Right cardiac atrium (tissue), 5 donors: ENCODE results near the gene ADPRHL1. TPM values are rescaled to one million over a fixed set of nuclear protein-coding genes. Genes with fewer than 3 reads are reported as not detected.

Source experiments
- ATAC-seq, 2 donors: fragments of 200-7000 bp; cut with Tn5 transposase; one replicate each; pipeline versions ENCODE4 v1.8.0 to v1.9.1; 2020; ENCODE audit warnings: moderate library complexity in 2 of 2, mild to moderate bottlenecking in 1 of 2
- DNase-seq, 3 donors: peaks; one replicate each; pipeline ENCODE4 v3.0.0-alpha.2; 2020
- H3K27ac ChIP-seq: one replicate; pipeline ENCODE4 v1.5.1; 2013; ENCODE audit warnings: mild to moderate bottlenecking, low read length, control low read depth, moderate library complexity
- H3K27me3 ChIP-seq: one replicate; pipeline ENCODE4 v1.6.1; 2013; ENCODE audit not compliant: control insufficient read depth, insufficient read depth
- H3K4me1 ChIP-seq: one replicate; pipeline ENCODE4 v1.6.1; 2013; ENCODE audit warnings: low read length; ENCODE audit not compliant: control insufficient read depth, insufficient read depth
- H3K4me3 ChIP-seq: one replicate; pipeline ENCODE4 v1.5.1; 2013; ENCODE audit warnings: low read length, control low read depth
- H3K9me3 ChIP-seq: one replicate; pipeline ENCODE4 v1.6.1; 2013; ENCODE audit warnings: low read length; ENCODE audit not compliant: control insufficient read depth
- WGBS: extraction: QIAGEN DNeasy Blood & Tissue Kit; methylation state at CpG from one replicate; pipeline ENCODE4 v1.1.7; 2013; 5-methylcytosine and 5-hydroxymethylcytosine counted together
- intact Hi-C, 4 donors: fragments of 100-400 bp; cut with DNase I; formaldehyde crosslinking; loops; one replicate each; pipeline versions ENCODE4 v1.11.0 to v1.14.0; 2022 to 2023
- polyA plus RNA-seq: library from polyadenylated mRNA; stranded (reverse); fragments of 200-250 nt; gene quantifications from one replicate; pipeline ENCODE4 v1.2.3, GENCODE V29; 2013
- total RNA-seq, 4 donors: library from RNA; stranded (reverse); fragmentation: NEBNext Ultra II Directional; extraction: Animal tissue kit (Norgen Biotek cat#: 25700); gene quantifications; one replicate each; pipeline ENCODE4 v1.2.1, GENCODE V29; 2021
- donor health status: healthy with polysubstance abuse.
- donor health status: DM: no; HTN: yes; CAD: no.
- donor health status: DM: no; HTN: no; CAD: no.
- donor health status: DM: no; HTN: yes; CAD: no; lungs with severe emphysema.
- donor health status: DM: yes; HTN: yes; CAD: no.

Gene ADPRHL1
- total and polyA plus RNA-seq, 5 donors, result 280 to 446 (median 350) TPM

GRCh38 chr13:113491418-113491883 is 38.2 kb upstream of the ADPRHL1 start:
- H3K4me1 ChIP-seq, result peaks cover 8% of the 10 kb centered on the region
- peak overlapping the region; percentile 68 for H3K4me3 ChIP-seq
- no peaks in the 10 kb centered on the region for H3K9me3 ChIP-seq
- H3K27ac ChIP-seq, result peak overlapping the region; percentile 83
- intact Hi-C loops, result no loop called here
- no peaks in the 10 kb centered on the region for H3K27me3 ChIP-seq
- ATAC-seq, result peak; percentile 21 to 44
- 1% methylated on average over 22 of the region's 22 CpGs for whole genome bisulfite sequencing
- DNase-seq, result peak in 2 of 3 donors; percentile 69 to 76

GRCh38 chr13:113490496-113491417 is 37.5 kb upstream of the ADPRHL1 start, which contains the start of gene DCUN1D2:
TSS of gene DCUN1D2 (minus strand) at chr13:113490711. CDS start at chr13:113490669, 42 bp downstream.
- Histone ChIP-seq H3K27ac (peak within 1 kb of the TSS; percentile 83), H3K9me3 (no peaks in the 10 kb centered on the region), H3K4me1 (peaks cover 8% of the 10 kb centered on the region), H3K27me3 (no peaks in the 10 kb centered on the region), H3K4me3 (peak within 1 kb of the TSS; percentile 68)
- intact Hi-C loops, result no loop called here
- peak; percentile 96 to 99 (median 98) for DNase-seq
- WGBS, result under 1% methylated on average over 115 of the region's 115 CpGs
- ATAC-seq, result peak; percentile 96 to 97

DNA sequence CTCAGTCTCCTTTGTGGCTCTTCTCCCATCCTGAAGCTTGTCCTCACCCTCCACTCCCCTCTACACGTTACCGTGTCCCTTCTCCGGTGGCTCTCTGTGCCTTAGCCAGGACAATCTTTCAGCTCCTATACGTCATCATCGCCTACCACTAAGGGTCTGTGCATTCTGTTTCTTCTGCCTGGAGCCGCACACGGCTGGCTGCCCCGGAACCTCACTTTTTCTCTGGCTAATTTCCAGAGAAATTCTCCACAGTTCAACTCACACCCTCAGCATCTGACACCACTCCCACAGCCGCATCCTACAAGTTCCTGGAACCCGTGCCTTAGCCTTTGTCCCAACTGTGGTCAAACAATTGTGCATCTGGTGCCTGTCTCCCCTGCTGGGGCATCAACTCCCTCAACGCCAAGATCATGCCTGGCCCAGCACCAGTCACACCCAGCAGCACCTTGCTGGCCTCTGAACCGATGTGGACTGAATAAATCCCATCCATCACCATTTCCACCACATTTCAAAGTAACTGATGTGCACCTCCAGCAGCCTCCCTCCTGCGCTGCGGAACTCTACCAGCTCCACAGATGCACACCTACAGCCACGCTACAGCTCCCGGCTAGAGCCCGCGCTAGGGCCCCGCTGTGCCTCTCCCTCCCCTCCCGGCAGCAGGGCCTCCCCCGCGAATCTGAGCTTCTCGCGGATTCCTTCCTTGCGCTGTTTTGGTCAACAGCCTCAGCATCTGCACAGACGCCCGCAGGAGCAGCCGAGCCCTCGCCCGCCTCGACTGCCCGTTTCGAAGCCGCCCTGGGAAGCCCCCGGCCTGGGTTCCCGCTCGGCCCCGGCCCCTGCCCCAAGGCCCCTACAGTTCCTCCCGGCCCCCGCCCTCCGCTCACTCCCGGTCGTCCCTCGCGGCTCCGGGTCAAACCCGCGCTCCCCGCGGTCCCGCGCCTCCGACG is 36.5 kb upstream of the ADPRHL1 start:
- intact Hi-C loops, result no loop called here
- peak overlapping the region; percentile 68 for H3K4me3 ChIP-seq
- H3K9me3 ChIP-seq, result no peaks in the 10 kb centered on the region
- H3K27ac ChIP-seq, result peak overlapping the region; percentile 69
- no peaks in the 10 kb centered on the region for H3K27me3 ChIP-seq
- H3K4me1 ChIP-seq, result peaks cover 8% of the 10 kb centered on the region
- DNase-seq (peak in 1 of 3 donors; percentile 46), ATAC-seq (peak; percentile 3 to 5)
- WGBS, result 3% methylated on average over 54 of the region's 54 CpGs

- no peak for ATAC-seq
Observed at GRCh38 chr13:113489171-113489548, 35.9 kb upstream of the ADPRHL1 start.

DNA sequence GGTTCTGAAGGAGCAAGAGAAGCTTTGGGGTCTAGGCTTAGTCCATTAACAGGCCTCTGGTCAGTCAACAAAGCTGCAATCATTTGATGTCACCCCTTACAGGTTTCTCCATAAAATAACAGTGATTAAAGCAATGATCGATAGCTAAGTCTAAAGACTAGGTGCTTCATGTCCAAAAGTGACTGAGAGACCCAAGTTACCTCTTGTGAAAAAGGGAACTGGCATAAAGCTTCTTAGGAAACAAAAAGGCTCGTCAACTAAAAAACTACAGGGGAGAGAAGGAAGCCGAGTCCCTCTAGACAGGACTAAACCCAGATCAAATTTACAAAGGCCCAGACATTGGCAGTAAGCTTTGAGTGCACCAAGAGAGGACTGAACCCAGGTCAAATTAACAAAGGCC is 35.0 kb upstream of the ADPRHL1 start:
- no peaks in the 10 kb centered on the region for H3K9me3 ChIP-seq
- WGBS, result 73% methylated on average over 3 of the region's 3 CpGs
- peak overlapping the region; percentile 49 for H3K27ac ChIP-seq
- intact Hi-C loops, result no loop called here
- DNase-seq (no peak), ATAC-seq (no peak)
- H3K27me3 ChIP-seq, result no peaks in the 10 kb centered on the region
- H3K4me3 ChIP-seq, result no peak overlapping the region
- peaks cover 8% of the 10 kb centered on the region for H3K4me1 ChIP-seq

More at GRCh38 chr13:113489171-113489548, 35.9 kb upstream of the ADPRHL1 start:
- WGBS, result 35% methylated on average over 8 of the region's 8 CpGs
- H3K4me3 ChIP-seq, result peak overlapping the region; percentile 68
- H3K27ac ChIP-seq, result peak overlapping the region; percentile 69
- peaks cover 8% of the 10 kb centered on the region for H3K4me1 ChIP-seq
- no peaks in the 10 kb centered on the region for H3K9me3 ChIP-seq
- DNase-seq, result no peak
- intact Hi-C loops, result no loop called here
- H3K27me3 ChIP-seq, result no peaks in the 10 kb centered on the region

GRCh38 chr13:113486698-113487097 is 33.4 kb upstream of the ADPRHL1 start:
- DNase-seq, result no peak
- 51% methylated on average over 4 of the region's 4 CpGs for WGBS
- H3K4me1 ChIP-seq, result peaks cover 8% of the 10 kb centered on the region
- no peak for ATAC-seq
- no peaks in the 10 kb centered on the region for H3K27me3 ChIP-seq
- intact Hi-C loops, result no loop called here
- H3K4me3 ChIP-seq, result no peak overlapping the region
- H3K9me3 ChIP-seq, result no peaks in the 10 kb centered on the region
- H3K27ac ChIP-seq, result peak overlapping the region; percentile 75

- intact Hi-C loops, result no loop called here
- ATAC-seq, result peak in 1 of 2 donors; percentile 18
- 63% methylated on average over 13 of the region's 13 CpGs for WGBS
Observed at GRCh38 chr13:113485545-113485944, 32.3 kb upstream of the ADPRHL1 start.

GRCh38 chr13:113483504-113484293 is 30.4 kb upstream of the ADPRHL1 start:
- peak; percentile 49 to 61 for ATAC-seq
- peak overlapping the region; percentile 21 for H3K4me3 ChIP-seq

More at GRCh38 chr13:113485545-113485944, 32.3 kb upstream of the ADPRHL1 start:
- Histone ChIP-seq H3K4me1 (peaks cover 8% of the 10 kb centered on the region), H3K27me3 (no peaks in the 10 kb centered on the region), H3K9me3 (no peaks in the 10 kb centered on the region), H3K27ac (peak overlapping the region; percentile 81), H3K4me3 (no peak overlapping the region)
- DNase-seq, result no peak

DNA sequence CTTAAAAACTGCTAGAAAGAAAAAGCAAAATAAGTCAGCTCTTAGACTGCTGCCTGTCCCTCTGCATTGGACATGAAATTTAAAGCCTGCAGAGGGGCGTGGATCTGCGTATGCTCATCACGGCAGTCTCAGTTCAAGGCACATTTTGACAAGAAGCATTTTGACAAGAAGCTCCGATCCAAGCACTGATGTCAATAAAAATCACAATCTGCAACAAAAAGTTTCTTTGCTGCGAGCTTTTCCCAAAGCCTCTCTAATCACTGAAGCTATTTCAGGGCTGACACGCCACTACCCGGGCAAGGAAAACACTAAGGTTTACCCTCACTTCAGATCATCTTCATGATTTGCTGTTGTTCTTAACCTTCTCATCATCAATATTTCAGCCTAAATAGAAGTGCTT is 29.8 kb upstream of the ADPRHL1 start:
- no peaks in the 10 kb centered on the region for H3K4me1 ChIP-seq
- H3K4me3 ChIP-seq, result peak overlapping the region; percentile 21
- no peaks in the 10 kb centered on the region for H3K9me3 ChIP-seq
- intact Hi-C loops, result no loop called here
- DNase-seq (no peak), ATAC-seq (no peak)
- WGBS, result 70% methylated on average over 7 of the region's 7 CpGs
- no peaks in the 10 kb centered on the region for H3K27me3 ChIP-seq
- peak overlapping the region; percentile 79 for H3K27ac ChIP-seq

More at GRCh38 chr13:113483504-113484293, 30.4 kb upstream of the ADPRHL1 start:
- 69% methylated on average over 36 of the region's 36 CpGs for WGBS
- Histone ChIP-seq H3K27me3 (no peaks in the 10 kb centered on the region), H3K4me1 (peaks cover 2% of the 10 kb centered on the region), H3K9me3 (no peaks in the 10 kb centered on the region), H3K27ac (peak overlapping the region; percentile 79)
- no peak for DNase-seq
- intact Hi-C loops, result no loop called here

DNA sequence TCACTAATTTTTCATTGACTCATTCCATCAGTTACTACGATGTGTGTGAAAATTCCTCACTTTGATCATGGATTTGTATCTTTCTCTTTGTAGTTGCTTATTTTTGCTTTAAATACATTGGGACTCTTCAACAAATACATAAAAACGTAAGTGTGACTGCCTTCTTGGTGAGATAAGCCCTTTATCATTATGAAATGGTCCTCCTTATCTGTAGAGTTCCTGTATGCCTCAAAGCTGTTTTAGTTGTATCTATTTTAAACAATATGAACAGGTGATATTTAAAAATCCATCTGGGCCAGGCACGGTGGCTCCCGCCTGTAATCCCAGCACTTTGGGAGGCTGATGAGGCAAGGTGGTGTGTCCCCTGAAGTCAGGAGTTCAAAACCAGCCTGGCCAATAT is 25.9 kb upstream of the ADPRHL1 start:
- intact Hi-C loops, result no loop called here
- 73% methylated on average over 4 of the region's 4 CpGs for WGBS
- Histone ChIP-seq H3K9me3 (no peaks in the 10 kb centered on the region), H3K4me1 (no peaks in the 10 kb centered on the region), H3K4me3 (no peak overlapping the region), H3K27me3 (no peaks in the 10 kb centered on the region), H3K27ac (no peak overlapping the region)
- DNase-seq, result no peak
- ATAC-seq, result no peak
